ENCODE data around the gene KRT6A. TPM values are rescaled to one million over a fixed set of nuclear protein-coding genes. Genes with fewer than 3 reads are reported as not detected.

Gene KRT6A
- total RNA-seq, 1 donor, result not detected

DNA sequence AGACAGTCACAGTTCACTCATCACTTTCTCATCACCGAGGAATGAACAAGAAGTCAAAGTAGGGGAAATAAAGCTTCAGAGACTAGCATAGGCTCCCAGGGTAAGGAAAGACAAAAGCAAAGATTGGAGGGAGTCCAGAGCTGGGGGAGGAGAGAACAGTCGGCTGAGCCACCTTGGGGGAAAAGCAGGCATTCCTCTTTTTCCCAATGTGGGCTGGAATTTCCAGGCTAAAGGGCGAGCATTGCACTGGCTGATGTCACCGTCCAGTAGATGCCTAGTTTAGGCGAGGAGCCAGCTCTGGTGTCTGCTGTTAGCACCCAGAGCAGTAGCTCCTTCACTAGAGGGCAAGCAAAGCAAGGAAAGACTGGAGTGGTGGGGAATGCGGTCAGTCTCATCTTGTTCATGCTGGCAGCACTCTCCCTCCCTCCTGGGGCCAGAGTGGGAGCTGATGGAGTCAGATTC, 50.4 kb downstream of the KRT6A start:
- H3K9me3 ChIP-seq (ENCODE audit: low read depth, low read length), result no peaks in the 10 kb centered on the region
- no peak overlapping the region for H3K4me3 ChIP-seq (ENCODE audit: low read length)
- H3K4me1 ChIP-seq (ENCODE audit: insufficient read depth, low read length), result no peaks in the 10 kb centered on the region
- H3K27me3 ChIP-seq (ENCODE audit: insufficient read depth, low read length), result peaks cover 3% of the 10 kb centered on the region

DNA sequence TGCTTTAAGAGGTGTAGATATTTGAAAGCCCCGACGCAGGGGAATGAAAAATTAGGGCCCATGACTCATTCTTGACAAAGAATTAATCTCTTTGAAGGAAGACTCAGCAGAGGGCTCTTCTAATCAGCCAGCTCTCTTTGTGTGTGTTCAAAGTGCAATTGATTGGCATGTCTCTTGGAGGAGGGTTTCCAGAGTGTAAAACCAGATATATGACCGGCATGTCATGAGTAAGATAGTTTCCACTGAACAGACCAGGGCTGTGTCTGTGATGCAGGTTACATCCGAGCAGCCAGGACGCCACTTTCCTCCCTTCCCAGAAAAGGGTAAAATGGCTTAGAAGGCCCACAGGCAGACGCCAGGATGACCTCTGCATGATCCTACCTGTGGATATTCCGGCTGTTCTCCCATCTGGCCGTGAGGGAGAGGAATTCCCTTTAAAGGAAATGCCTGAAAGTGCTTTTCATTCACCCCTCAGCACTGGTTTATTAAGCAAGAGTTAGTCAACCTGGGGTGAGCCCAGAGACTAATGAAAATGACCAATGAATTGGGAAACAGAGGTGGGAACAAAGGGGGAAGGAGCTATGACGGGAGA, 51.6 kb downstream of the KRT6A start:
- no peaks in the 10 kb centered on the region for H3K4me1 ChIP-seq (ENCODE audit: insufficient read depth, low read length)
- H3K27me3 ChIP-seq (ENCODE audit: insufficient read depth, low read length), result peaks cover 3% of the 10 kb centered on the region
- no peaks in the 10 kb centered on the region for H3K9me3 ChIP-seq (ENCODE audit: low read depth, low read length)
- H3K4me3 ChIP-seq (ENCODE audit: low read length), result no peak overlapping the region

- no peak overlapping the region for H3K4me3 ChIP-seq (ENCODE audit: low read length)
- H3K4me1 ChIP-seq (ENCODE audit: insufficient read depth, low read length), result no peaks in the 10 kb centered on the region
- peaks cover 3% of the 10 kb centered on the region for H3K27me3 ChIP-seq (ENCODE audit: insufficient read depth, low read length)
- no peaks in the 10 kb centered on the region for H3K9me3 ChIP-seq (ENCODE audit: low read depth, low read length)
Observed at GRCh38 chr12:52440821-52441319, 52.2 kb downstream of the KRT6A start.

DNA sequence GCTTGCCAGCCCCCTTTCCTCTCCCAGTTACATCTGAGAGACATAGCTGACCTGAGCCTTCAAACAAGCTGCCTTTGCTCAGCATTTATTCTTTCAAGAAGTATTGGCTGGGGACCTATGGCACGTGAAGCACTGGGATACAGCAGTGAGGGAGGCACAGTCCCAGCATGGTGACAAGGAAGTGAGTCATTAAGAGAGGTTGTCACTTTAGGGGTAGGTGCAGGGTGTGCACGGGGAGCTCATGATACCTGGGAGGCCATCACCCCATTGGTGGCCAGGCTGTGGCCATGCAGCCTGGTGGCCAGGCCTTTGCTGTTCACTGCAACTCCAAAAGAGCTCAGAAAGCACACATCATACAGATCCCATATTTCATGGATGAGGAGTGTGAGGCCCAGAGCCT, 53.2 kb downstream of the KRT6A start:
- no peaks in the 10 kb centered on the region for H3K9me3 ChIP-seq (ENCODE audit: low read depth, low read length)
- no peaks in the 10 kb centered on the region for H3K4me1 ChIP-seq (ENCODE audit: insufficient read depth, low read length)
- no peak overlapping the region for H3K4me3 ChIP-seq (ENCODE audit: low read length)
- peaks cover 3% of the 10 kb centered on the region for H3K27me3 ChIP-seq (ENCODE audit: insufficient read depth, low read length)

DNA sequence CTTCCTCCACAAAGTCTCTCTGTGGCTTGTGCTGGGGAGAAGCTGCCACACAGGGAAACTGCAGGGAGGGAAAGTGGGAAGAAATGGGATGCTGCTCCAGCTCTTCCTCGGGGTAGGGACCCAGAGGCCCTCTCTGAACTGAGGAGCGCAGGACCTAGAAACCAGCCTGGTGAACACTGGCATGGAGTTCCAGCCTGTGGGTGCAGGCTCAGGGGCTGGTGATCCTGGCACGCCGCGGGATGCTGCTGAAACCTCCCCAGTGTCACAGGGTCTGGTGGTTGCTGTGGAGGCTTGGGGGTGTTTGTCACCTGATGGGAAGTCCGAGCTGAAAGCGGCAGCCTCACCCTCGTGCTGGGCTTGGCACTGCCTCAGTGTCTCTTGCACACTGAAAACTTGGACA, 53.6 kb downstream of the KRT6A start:
- no peak overlapping the region for H3K4me3 ChIP-seq (ENCODE audit: low read length)
- no peaks in the 10 kb centered on the region for H3K4me1 ChIP-seq (ENCODE audit: insufficient read depth, low read length)
- peaks cover 3% of the 10 kb centered on the region for H3K27me3 ChIP-seq (ENCODE audit: insufficient read depth, low read length)
- H3K9me3 ChIP-seq (ENCODE audit: low read depth, low read length), result no peaks in the 10 kb centered on the region

GRCh38 chr12:52438305-52439301, 54.5 kb downstream of the KRT6A start:
- Histone ChIP-seq H3K4me1 (ENCODE audit: insufficient read depth, low read length) (no peaks in the 10 kb centered on the region), H3K27me3 (ENCODE audit: insufficient read depth, low read length) (peaks cover 3% of the 10 kb centered on the region), H3K4me3 (ENCODE audit: low read length) (no peak overlapping the region), H3K9me3 (ENCODE audit: low read depth, low read length) (no peaks in the 10 kb centered on the region)

DNA sequence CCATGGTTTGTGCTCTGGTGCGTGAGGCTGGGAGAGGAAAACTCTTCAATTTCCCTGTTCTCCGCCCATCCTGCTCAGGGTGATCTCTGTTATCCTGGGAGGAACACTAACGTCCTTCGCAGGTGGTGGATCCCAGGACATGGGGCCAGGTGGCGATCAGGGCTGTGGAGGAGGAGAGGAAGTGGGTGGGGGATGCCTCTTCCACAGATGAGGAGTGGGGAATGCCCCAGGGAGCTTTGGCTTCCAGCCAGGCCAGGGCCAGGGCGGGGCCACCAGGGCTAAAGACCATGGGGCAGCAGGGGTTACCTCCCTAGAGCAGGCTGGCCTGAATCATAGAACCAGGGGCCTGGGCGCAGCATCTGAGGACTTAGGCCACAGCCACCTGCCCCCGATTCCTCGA, 55.5 kb downstream of the KRT6A start:
- Histone ChIP-seq H3K4me1 (ENCODE audit: insufficient read depth, low read length) (no peaks in the 10 kb centered on the region), H3K27me3 (ENCODE audit: insufficient read depth, low read length) (no peaks in the 10 kb centered on the region), H3K4me3 (ENCODE audit: low read length) (no peak overlapping the region), H3K9me3 (ENCODE audit: low read depth, low read length) (no peaks in the 10 kb centered on the region)

Other genes starting within 250 kb of the KRT6A start
- 0.21 TPM for gene KRT86, start 218.6 kb downstream of the KRT6A start, total RNA-seq
- gene KRT81, start 201.7 kb downstream of the KRT6A start, total RNA-seq, result not detected
- not detected for gene KRT83, start 171.9 kb downstream of the KRT6A start, total RNA-seq
- not detected for gene KRT85, start 125.8 kb downstream of the KRT6A start, total RNA-seq
- not detected for gene KRT84, start 107.6 kb downstream of the KRT6A start, total RNA-seq
- gene KRT82, start 86.9 kb downstream of the KRT6A start, total RNA-seq, result not detected
- not detected for gene KRT75, start 58.9 kb downstream of the KRT6A start, total RNA-seq
- not detected for gene KRT6B, start 41.1 kb downstream of the KRT6A start, total RNA-seq
- not detected for gene KRT6C, start 19.5 kb downstream of the KRT6A start, total RNA-seq
- 0.42 TPM for gene KRT5, start 27.1 kb upstream of the KRT6A start, total RNA-seq
- not detected for gene KRT71, start 59.9 kb upstream of the KRT6A start, total RNA-seq
- 0.10 TPM for gene KRT74, start 80.6 kb upstream of the KRT6A start, total RNA-seq
- gene KRT72, start 108.2 kb upstream of the KRT6A start, total RNA-seq, result 10.2 TPM
- gene KRT73, start 125.3 kb upstream of the KRT6A start, total RNA-seq, result 21.4 TPM
- 0.94 TPM for gene KRT2, start 159.0 kb upstream of the KRT6A start, total RNA-seq
- 1.8 TPM for gene KRT1, start 187.2 kb upstream of the KRT6A start, total RNA-seq
- not detected for gene KRT77, start 210.3 kb upstream of the KRT6A start, total RNA-seq